K562 (cell line): Measurements from ENCODE around the gene PDE4A. TPM values are rescaled to one million over a fixed set of nuclear protein-coding genes. Genes with fewer than 3 reads are reported as not detected.

Experiments
- ETS1 ChIP-seq: conservative IDR thresholded peaks from 2 replicates; pipeline ENCODE4 v1.6.1; 2011; ENCODE audit warnings: low read depth, mild to moderate bottlenecking, low read length; ENCODE audit not compliant: control insufficient read depth
- HMGN3 ChIP-seq: IDR thresholded peaks from 2 replicates; pipeline ENCODE4 v1.6.1; 2011; ENCODE audit warnings: borderline replicate concordance, low read depth, mild to moderate bottlenecking, mixed read lengths, low read length; ENCODE audit not compliant: insufficient read length; ENCODE audit errors: extremely low read depth
- MAZ ChIP-seq, 2 experiments: fragments of 450-650 bp in 1 of 2; sonication (generic) in 1 of 2; formaldehyde crosslinking; IDR thresholded peaks in 1 of 2; conservative IDR thresholded peaks in 1 of 2; 2 replicates each; pipeline versions ENCODE4 v1.4.0 to v1.5.0; 2020; ENCODE audit warnings: mild to moderate bottlenecking in 1 of 2, missing genetic modification reagents in 1 of 2
- NFRKB ChIP-seq: fragments of 450-650 bp; IDR thresholded peaks from 2 replicates; pipeline ENCODE4 v1.6.1; 2016; ENCODE audit warnings: low read depth
- PHF20 ChIP-seq: fragments of 450-650 bp; IDR thresholded peaks from 2 replicates; pipeline ENCODE4 v1.6.1; 2018; ENCODE audit not compliant: partially characterized antibody
- RB1 ChIP-seq: fragments of 450-650 bp; IDR thresholded peaks from 2 replicates; pipeline ENCODE4 v1.6.1; 2017; ENCODE audit warnings: low read depth, mild to moderate bottlenecking
- SNIP1 ChIP-seq: fragments of 450-650 bp; IDR thresholded peaks from 2 replicates; pipeline ENCODE4 v1.7.1; 2017; ENCODE audit warnings: low read depth, mild to moderate bottlenecking
- TCF7 ChIP-seq: sonication (generic); IDR thresholded peaks from 2 replicates; pipeline ENCODE4 v1.6.1; 2016; ENCODE audit warnings: antibody characterized with exemption, borderline replicate concordance
- ZNF76 ChIP-seq: fragments of 250-450 bp; sonication (Bioruptor Pico); IDR thresholded peaks from 2 replicates; pipeline ENCODE4 v1.4.0; 2020; ENCODE audit warnings: mild to moderate bottlenecking, moderate library complexity, borderline replicate concordance
- ZNF77 ChIP-seq: fragments of 250-450 bp; sonication (Bioruptor Pico); IDR thresholded peaks from 2 replicates; pipeline ENCODE4 v1.5.0; 2020
- polyA plus RNA-seq, 8 experiments: library from polyadenylated mRNA; depleted of rRNA in 4 of 8; stranded (reverse) in 5 of 8; unstranded in 3 of 8; fragments of >200 nt; fragmentation: Nextera tagmentation in 2 of 8; fragmentation: Illumina TruSeq in 1 of 8; extraction: Ambion mirVana in 2 of 8; extraction: Trizol in 1 of 8; gene quantifications; 2 replicates each; pipeline versions ENCODE4 v1.2.1 to v1.2.3, GENCODE V29; 2011 to 2014; ENCODE audit warnings: inconsistent platforms in 1 of 8, missing spikeins in 1 of 8
- total RNA-seq, 7 experiments: library from RNA; depleted of rRNA in 6 of 7; stranded (reverse); fragments of >200 nt in 6 of 7; fragmentation: Illumina TruSeq in 2 of 7; extraction: Trizol in 2 of 7; gene quantifications; 2 replicates each; pipeline versions ENCODE4 v1.2.1 to v1.2.3, GENCODE V29; 2011 to 2021; ENCODE audit warnings: low replicate concordance in 1 of 7
- TF ChIP-seq, protein P1 (sequence below), 2 experiments: IDR thresholded peaks in 1 of 2; conservative IDR thresholded peaks in 1 of 2; 2 replicates each; pipeline ENCODE4 v1.6.1; 2016; ENCODE audit warnings: low read depth in 2 of 2, mild to moderate bottlenecking in 1 of 2, missing compliant biosample characterization in 1 of 2, missing genetic modification characterization in 1 of 2, moderate library complexity in 1 of 2
- TF ChIP-seq, protein P2 (sequence below), 2 experiments: fragments of 450-650 bp in 1 of 2; sonication (generic) in 1 of 2; formaldehyde crosslinking in 1 of 2; IDR thresholded peaks; 2 replicates each; pipeline versions ENCODE4 v1.7.1 to v1.9.0; 2016 to 2022; ENCODE audit warnings: inconsistent platforms in 1 of 2, mild to moderate bottlenecking in 1 of 2, missing genetic modification reagents in 1 of 2

PDE4A gene
- total and polyA plus RNA-seq, 9 of the 15 experiments (the other 6 are each of a cell fraction or from before 2014, with no cell fraction given), result 0.66 to 26.9 (median 4.6) TPM

GRCh38 chr19:10403137-10404021, 17.0 kb upstream of the PDE4A start, which contains the start of gene CDC37 (continued):
- TF ChIP-seq ETS1 (peak; percentile 78), TCF7 (no peak), HMGN3 (peak; percentile 35), ZNF76 (CRISPR knock-in tag) (no peak), NFRKB (no peak), MAZ (CRISPR knock-in tag; conservative IDR thresholded peaks at IDR 0.05 in 1 of 2, IDR thresholded peaks at IDR 0.05 in 1 of 2) (peak; percentile 20 to 68), ZNF77 (no peak), SNIP1 (no peak), PHF20 (peak; percentile 65), RB1 (peak; percentile 87; the same call in 1 of the 2 replicates)
- TF ChIP-seq, protein P1, sequence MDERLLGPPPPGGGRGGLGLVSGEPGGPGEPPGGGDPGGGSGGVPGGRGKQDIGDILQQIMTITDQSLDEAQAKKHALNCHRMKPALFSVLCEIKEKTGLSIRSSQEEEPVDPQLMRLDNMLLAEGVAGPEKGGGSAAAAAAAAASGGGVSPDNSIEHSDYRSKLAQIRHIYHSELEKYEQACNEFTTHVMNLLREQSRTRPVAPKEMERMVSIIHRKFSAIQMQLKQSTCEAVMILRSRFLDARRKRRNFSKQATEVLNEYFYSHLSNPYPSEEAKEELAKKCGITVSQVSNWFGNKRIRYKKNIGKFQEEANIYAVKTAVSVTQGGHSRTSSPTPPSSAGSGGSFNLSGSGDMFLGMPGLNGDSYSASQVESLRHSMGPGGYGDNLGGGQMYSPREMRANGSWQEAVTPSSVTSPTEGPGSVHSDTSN (CRISPR knock-in tag; IDR thresholded peaks at IDR 0.05; ENCODE audit: low read depth), result no peak
- TF ChIP-seq, protein P1 (tag; conservative IDR thresholded peaks at IDR 0.05; ENCODE audit: low read depth), result no peak
- TF ChIP-seq, protein P2, sequence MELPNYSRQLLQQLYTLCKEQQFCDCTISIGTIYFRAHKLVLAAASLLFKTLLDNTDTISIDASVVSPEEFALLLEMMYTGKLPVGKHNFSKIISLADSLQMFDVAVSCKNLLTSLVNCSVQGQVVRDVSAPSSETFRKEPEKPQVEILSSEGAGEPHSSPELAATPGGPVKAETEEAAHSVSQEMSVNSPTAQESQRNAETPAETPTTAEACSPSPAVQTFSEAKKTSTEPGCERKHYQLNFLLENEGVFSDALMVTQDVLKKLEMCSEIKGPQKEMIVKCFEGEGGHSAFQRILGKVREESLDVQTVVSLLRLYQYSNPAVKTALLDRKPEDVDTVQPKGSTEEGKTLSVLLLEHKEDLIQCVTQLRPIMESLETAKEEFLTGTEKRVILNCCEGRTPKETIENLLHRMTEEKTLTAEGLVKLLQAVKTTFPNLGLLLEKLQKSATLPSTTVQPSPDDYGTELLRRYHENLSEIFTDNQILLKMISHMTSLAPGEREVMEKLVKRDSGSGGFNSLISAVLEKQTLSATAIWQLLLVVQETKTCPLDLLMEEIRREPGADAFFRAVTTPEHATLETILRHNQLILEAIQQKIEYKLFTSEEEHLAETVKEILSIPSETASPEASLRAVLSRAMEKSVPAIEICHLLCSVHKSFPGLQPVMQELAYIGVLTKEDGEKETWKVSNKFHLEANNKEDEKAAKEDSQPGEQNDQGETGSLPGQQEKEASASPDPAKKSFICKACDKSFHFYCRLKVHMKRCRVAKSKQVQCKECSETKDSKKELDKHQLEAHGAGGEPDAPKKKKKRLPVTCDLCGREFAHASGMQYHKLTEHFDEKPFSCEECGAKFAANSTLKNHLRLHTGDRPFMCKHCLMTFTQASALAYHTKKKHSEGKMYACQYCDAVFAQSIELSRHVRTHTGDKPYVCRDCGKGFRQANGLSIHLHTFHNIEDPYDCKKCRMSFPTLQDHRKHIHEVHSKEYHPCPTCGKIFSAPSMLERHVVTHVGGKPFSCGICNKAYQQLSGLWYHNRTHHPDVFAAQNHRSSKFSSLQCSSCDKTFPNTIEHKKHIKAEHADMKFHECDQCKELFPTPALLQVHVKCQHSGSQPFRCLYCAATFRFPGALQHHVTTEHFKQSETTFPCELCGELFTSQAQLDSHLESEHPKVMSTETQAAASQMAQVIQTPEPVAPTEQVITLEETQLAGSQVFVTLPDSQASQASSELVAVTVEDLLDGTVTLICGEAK (IDR thresholded peaks at IDR 0.05), result peak; percentile 95
- TF ChIP-seq, protein P2 (CRISPR knock-in tag; IDR thresholded peaks at IDR 0.05), result no peak
